PC-3 (cell line): ENCODE results near the gene GALNT13. TPM values are rescaled to one million over a fixed set of nuclear protein-coding genes. Genes with fewer than 3 reads are reported as not detected.

Experiments used
- ATAC-seq: fragments of 200-7000 bp; cut with Tn5 transposase; 2 replicates; pipeline ENCODE4 v1.9.1; 2020; ENCODE audit warnings: mild to moderate bottlenecking, moderate library complexity
- BruUV-seq: library from RNA; stranded (reverse); fragments of 400-500 nt; replicated peaks from 2 replicates; lab custom pipeline; 2021; lab: Mats Ljungman, UMichigan
- CTCF ChIA-PET: fragments of 300-600 bp; sonication (Branson Sonifier 250); formaldehyde crosslinking; loops from one replicate; lab custom pipeline; 2022; ENCODE audit warnings: antibody characterized with exemption; lab: Charles Lee
- POLR2A ChIA-PET: fragments of 300-600 bp; sonication (Branson Sonifier 250); formaldehyde crosslinking; loops from one replicate; lab custom pipeline; 2022; ENCODE audit warnings: antibody characterized with exemption; ENCODE audit not compliant: unreplicated experiment; lab: Charles Lee
- DNase-seq: peaks from one replicate; pipeline ENCODE4 v3.0.0-alpha.2; 2015
- H2AFZ ChIP-seq: fragments of 300-600 bp; sonication (generic); 2 replicates; pipeline ENCODE4 v1.6.0; 2016; ENCODE audit warnings: antibody characterized with exemption, low read length
- H3F3A ChIP-seq: fragments of 300-600 bp; sonication (generic); one replicate; pipeline ENCODE4 v1.6.0; 2017; ENCODE audit warnings: antibody characterized with exemption, low read length, control low read depth, mild to moderate bottlenecking; ENCODE audit not compliant: unreplicated experiment
- H3K27ac ChIP-seq: fragments of 300-600 bp; sonication (generic); 2 replicates; pipeline ENCODE4 v1.5.1; 2016; ENCODE audit warnings: mild to moderate bottlenecking, low read length
- H3K27me3 ChIP-seq: fragments of 300-600 bp; sonication (generic); 2 replicates; pipeline ENCODE4 v1.6.1; 2016; ENCODE audit warnings: low read length, mixed read lengths
- H3K36me3 ChIP-seq: fragments of 300-600 bp; sonication (generic); 2 replicates; pipeline ENCODE4 v1.6.1; 2016; ENCODE audit warnings: low read depth, mixed run types, low read length, mixed read lengths
- H3K4me1 ChIP-seq: fragments of 300-600 bp; sonication (generic); 2 replicates; pipeline ENCODE4 v1.5.1; 2016; ENCODE audit warnings: low read length; ENCODE audit not compliant: insufficient read depth
- H3K4me2 ChIP-seq: fragments of 300-600 bp; sonication (generic); 2 replicates; pipeline ENCODE4 v1.6.0; 2016; ENCODE audit warnings: low read length
- H3K4me3 ChIP-seq: fragments of 300-600 bp; sonication (generic); 2 replicates; pipeline ENCODE4 v1.5.1; 2016; ENCODE audit warnings: mild to moderate bottlenecking, low read length, mixed read lengths
- H3K79me2 ChIP-seq: fragments of 300-600 bp; sonication (generic); 2 replicates; pipeline ENCODE4 v1.6.1; 2017; ENCODE audit warnings: low read length, mixed read lengths
- H3K9ac ChIP-seq: fragments of 300-600 bp; sonication (generic); 2 replicates; pipeline ENCODE4 v1.6.0; 2016; ENCODE audit warnings: mild to moderate bottlenecking, low read length
- H3K9me2 ChIP-seq: fragments of 300-600 bp; sonication (generic); replicated peaks from 2 replicates; pipeline ENCODE4 v1.6.1; 2016; ENCODE audit warnings: mixed run types, low read length, mixed read lengths
- H3K9me3 ChIP-seq: fragments of 300-600 bp; sonication (generic); 2 replicates; pipeline ENCODE4 v1.6.1; 2016; ENCODE audit warnings: low read length, mixed read lengths
- H4K20me1 ChIP-seq: fragments of 300-600 bp; sonication (generic); 2 replicates; pipeline ENCODE4 v1.6.1; 2016; ENCODE audit warnings: low read length, mixed read lengths
- CTCF ChIP-seq: fragments of 300-600 bp; sonication (generic); conservative IDR thresholded peaks from 2 replicates; pipeline ENCODE4 v1.5.1; 2017; ENCODE audit warnings: antibody characterized with exemption, low read depth, mild to moderate bottlenecking, low read length
- EZH2 ChIP-seq: fragments of 300-600 bp; sonication (generic); IDR thresholded peaks from one replicate; pipeline ENCODE4 v1.6.1; 2017; ENCODE audit warnings: antibody characterized with exemption, mild to moderate bottlenecking, low read length; ENCODE audit not compliant: unreplicated experiment
- EZH2phosphoT487 ChIP-seq: fragments of 300-600 bp; sonication (generic); IDR thresholded peaks from 2 replicates; pipeline ENCODE4 v1.6.1; 2018; ENCODE audit warnings: mild to moderate bottlenecking, antibody characterized with exemption, low read length, borderline replicate concordance
- intact Hi-C: fragments of 100-400 bp; cut with micrococcal nuclease; formaldehyde crosslinking; loops from 2 replicates; pipeline ENCODE4 v1.9.0; 2023
- total RNA-seq: library from RNA; depleted of rRNA; stranded (reverse); fragments of >200 nt; gene quantifications from 2 replicates; pipeline ENCODE4 v1.2.3, GENCODE V29; 2014

The GALNT13 gene
- total RNA-seq, 1 experiment from 2014 or later: 2.0 TPM

DNA sequence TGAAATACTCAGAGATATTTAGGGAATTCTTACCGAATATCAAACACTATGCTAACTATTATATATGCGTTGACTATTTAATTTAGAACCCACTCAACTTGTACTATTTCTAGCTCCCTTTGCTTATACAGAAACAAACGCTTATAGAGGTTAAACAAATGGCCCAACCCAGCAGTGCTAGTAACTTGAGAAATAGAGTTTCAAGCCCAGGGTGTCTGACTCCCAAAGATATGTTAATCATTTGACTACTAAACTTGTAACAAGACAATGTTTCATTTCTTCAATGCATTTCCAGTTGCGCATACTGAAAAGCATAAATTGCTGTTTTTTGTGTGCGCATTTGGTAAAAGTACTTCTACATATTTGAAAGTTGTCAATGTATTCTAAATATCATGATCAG is 310.3 kb downstream of the GALNT13 start:
- Histone ChIP-seq H3K4me3 (no peak overlapping the region), H3K4me2 (no peak overlapping the region), H3K79me2 (no peaks in the 10 kb centered on the region), H2AFZ (no peak overlapping the region), H3K27me3 (no peaks in the 10 kb centered on the region), H3K4me1 (no peaks in the 10 kb centered on the region), H3K9ac (no peak overlapping the region), H3F3A (no peaks in the 10 kb centered on the region), H4K20me1 (no peaks in the 10 kb centered on the region), H3K36me3 (no peaks in the 10 kb centered on the region), H3K9me3 (peaks cover 18% of the 10 kb centered on the region), H3K27ac (no peak overlapping the region), H3K9me2 (no peaks in the 10 kb centered on the region)
- no peak for ATAC-seq
- intact Hi-C loops: no loop called here
- ChIA-PET POLR2A (no interaction called here), CTCF (no interaction called here)
- TF ChIP-seq CTCF: no peak
- TF ChIP-seq EZH2phosphoT487: no peak
- TF ChIP-seq EZH2: no peak
- BruUV-seq: no TSS peak
- DNase-seq: no peak

- no peaks in the 10 kb centered on the region for H3K79me2 ChIP-seq
- CTCF ChIA-PET: no interaction called here
- no peak overlapping the region for H3K4me2 ChIP-seq
- POLR2A ChIA-PET: no interaction called here
- no peaks in the 10 kb centered on the region for H3K27me3 ChIP-seq
- intact Hi-C loops: no loop called here
- H3K9me3 ChIP-seq: peaks cover 18% of the 10 kb centered on the region
- H4K20me1 ChIP-seq: no peaks in the 10 kb centered on the region
- no peaks in the 10 kb centered on the region for H3K36me3 ChIP-seq
- H3K4me3 ChIP-seq: no peak overlapping the region
- BruUV-seq: no TSS peak
- DNase-seq: no peak
- no peaks in the 10 kb centered on the region for H3K9me2 ChIP-seq
- no peak for ATAC-seq
- H2AFZ ChIP-seq: no peak overlapping the region
- H3K4me1 ChIP-seq: no peaks in the 10 kb centered on the region
- H3F3A ChIP-seq: no peaks in the 10 kb centered on the region
- H3K27ac ChIP-seq: no peak overlapping the region
- no peak for TF ChIP-seq CTCF
- no peak overlapping the region for H3K9ac ChIP-seq
Observed at GRCh38 chr2:154187948-154188347, 316.2 kb downstream of the GALNT13 start.

GRCh38 chr2:154189953-154190352 is 318.2 kb downstream of the GALNT13 start:
- H3K27ac ChIP-seq: no peak overlapping the region
- no peaks in the 10 kb centered on the region for H3K27me3 ChIP-seq
- peaks cover 13% of the 10 kb centered on the region for H3K9me3 ChIP-seq
- no peaks in the 10 kb centered on the region for H3K79me2 ChIP-seq
- intact Hi-C loops: no loop called here
- no peaks in the 10 kb centered on the region for H3K4me1 ChIP-seq
- CTCF ChIA-PET: no interaction called here
- no peaks in the 10 kb centered on the region for H3K9me2 ChIP-seq
- ATAC-seq: no peak
- no peak overlapping the region for H3K4me2 ChIP-seq
- H3K36me3 ChIP-seq: no peaks in the 10 kb centered on the region
- H4K20me1 ChIP-seq: no peaks in the 10 kb centered on the region
- no peak for TF ChIP-seq CTCF
- no peak for TF ChIP-seq EZH2phosphoT487
- TF ChIP-seq EZH2: no peak
- no peak overlapping the region for H3K4me3 ChIP-seq
- no peak overlapping the region for H3K9ac ChIP-seq
- no peaks in the 10 kb centered on the region for H3F3A ChIP-seq
- BruUV-seq: no TSS peak
- DNase-seq: no peak
- H2AFZ ChIP-seq: no peak overlapping the region
- POLR2A ChIA-PET: no interaction called here
